ENCODE results near the gene WDR87. TPM values are rescaled to one million over a fixed set of nuclear protein-coding genes. Genes with fewer than 3 reads are reported as not detected.
"Not testable (repeated sequence)": the region's sequence is repeated elsewhere in the genome, so short reads cannot be mapped to it uniquely, and the experiment has no call there.

Gene WDR87
- total RNA-seq, 2 experiments from 2014 or later, result not detected

- H3K4me1 Mint-ChIP-seq (ENCODE audit: low read depth), result no peaks in the 10 kb centered on the region
- ChIA-PET CTCF (interaction anchor here (1.2 kb wide), 1 partner anchor 24 kb away, joined by 6 read pairs; no protein-coding TSS in a partner anchor), POLR2A (no interaction called here)
- intact Hi-C loops (cut with micrococcal nuclease), result no loop called here
- H3K27ac Mint-ChIP-seq, result no peak overlapping the region
- H3K36me3 Mint-ChIP-seq, result peaks cover 6% of the 10 kb centered on the region
- no peak overlapping the region for H3K4me3 Mint-ChIP-seq
- H3K27me3 Mint-ChIP-seq, result no peaks in the 10 kb centered on the region
- no peak for DNase-seq
- H3K9me3 Mint-ChIP-seq, result no peaks in the 10 kb centered on the region
These were observed 20.3 kb upstream of the WDR87 start for GRCh38 chr19:37926711-37927110.

GRCh38 chr19:37926255-37926654 is 19.9 kb upstream of the WDR87 start:
- Mint-ChIP-seq H3K27me3 (no peaks in the 10 kb centered on the region), H3K27ac (no peak overlapping the region), H3K4me1 (ENCODE audit: low read depth) (no peaks in the 10 kb centered on the region), H3K9me3 (no peaks in the 10 kb centered on the region), H3K36me3 (peaks cover 8% of the 10 kb centered on the region), H3K4me3 (no peak overlapping the region)
- ChIA-PET POLR2A (no interaction called here), CTCF (interaction anchor here (1.2 kb wide), 1 partner anchor 24 kb away, joined by 6 read pairs; no protein-coding TSS in a partner anchor)
- DNase-seq, result no peak
- intact Hi-C loops (cut with micrococcal nuclease), result no loop called here

GRCh38 chr19:37925212-37925611 is 18.8 kb upstream of the WDR87 start:
- ChIA-PET POLR2A (no interaction called here), CTCF (no interaction called here)
- H3K9me3 Mint-ChIP-seq, result no peaks in the 10 kb centered on the region
- H3K4me1 Mint-ChIP-seq (ENCODE audit: low read depth), result no peaks in the 10 kb centered on the region
- peaks cover 8% of the 10 kb centered on the region for H3K36me3 Mint-ChIP-seq
- intact Hi-C loops (cut with micrococcal nuclease), result no loop called here
- no peak for DNase-seq
- no peak overlapping the region for H3K4me3 Mint-ChIP-seq
- no peaks in the 10 kb centered on the region for H3K27me3 Mint-ChIP-seq
- H3K27ac Mint-ChIP-seq, result no peak overlapping the region

- H3K4me1 Mint-ChIP-seq (ENCODE audit: low read depth); POLR2A ChIA-PET; H3K27ac Mint-ChIP-seq; H3K27me3 Mint-ChIP-seq; DNase-seq; H3K36me3 Mint-ChIP-seq; H3K4me3 Mint-ChIP-seq; H3K9me3 Mint-ChIP-seq; intact Hi-C loops (cut with micrococcal nuclease): not testable (repeated sequence)
- CTCF ChIA-PET, result interaction anchor here (0.9 kb wide), 1 partner anchor 21 kb away, joined by 3 read pairs; no protein-coding TSS in a partner anchor
These were observed 18.2 kb upstream of the WDR87 start for GRCh38 chr19:37924573-37924972.

GRCh38 chr19:37920591-37921450 is 14.4 kb upstream of the WDR87 start:
- Mint-ChIP-seq H3K27ac (no peak overlapping the region), H3K9me3 (no peaks in the 10 kb centered on the region), H3K4me1 (ENCODE audit: low read depth) (no peaks in the 10 kb centered on the region), H3K36me3 (peaks cover 12% of the 10 kb centered on the region), H3K27me3 (no peaks in the 10 kb centered on the region), H3K4me3 (no peak overlapping the region)
- ChIA-PET POLR2A (interaction anchor here (1.2 kb wide), 1 partner anchor 13 kb away, joined by 3 read pairs; no protein-coding TSS in a partner anchor), CTCF (interaction anchor here (1.1 kb wide), 1 partner anchor 18 kb away, joined by 5 read pairs; no protein-coding TSS in a partner anchor)
- intact Hi-C loops (cut with micrococcal nuclease), result no loop called here
- no peak for DNase-seq

GRCh38 chr19:37914908-37915307 is 8.5 kb upstream of the WDR87 start:
- Mint-ChIP-seq H3K27me3 (no peaks in the 10 kb centered on the region), H3K27ac (no peak overlapping the region)
- intact Hi-C loops (cut with micrococcal nuclease), result no loop called here

GRCh38 chr19:37909661-37910199 is 3.3 kb upstream of the WDR87 start:
- no peak for DNase-seq
- H3K4me1 Mint-ChIP-seq (ENCODE audit: low read depth), result peaks cover 21% of the 10 kb centered on the region
- no peaks in the 10 kb centered on the region for H3K9me3 Mint-ChIP-seq
- H3K4me3 Mint-ChIP-seq, result no peak overlapping the region
- H3K27ac Mint-ChIP-seq, result no peak overlapping the region
- no peaks in the 10 kb centered on the region for H3K27me3 Mint-ChIP-seq
- H3K36me3 Mint-ChIP-seq, result no peaks in the 10 kb centered on the region
- intact Hi-C loops (cut with micrococcal nuclease), result loop anchor here (5.0 kb wide), 3 partner anchors 93 to 408 kb away; partner anchors contain the start of genes KCNK6 and YIF1B
- ChIA-PET CTCF (interaction anchor here (0.9 kb wide), 1 partner anchor 14 kb away, joined by 4 read pairs; no protein-coding TSS in a partner anchor), POLR2A (interaction anchor here (0.6 kb wide), 1 partner anchor 236 kb away, joined by 3 read pairs; no protein-coding TSS in a partner anchor)

More at GRCh38 chr19:37914908-37915307, 8.5 kb upstream of the WDR87 start:
- Mint-ChIP-seq H3K4me1 (ENCODE audit: low read depth) (peaks cover 9% of the 10 kb centered on the region), H3K36me3 (peaks cover 5% of the 10 kb centered on the region), H3K9me3 (no peaks in the 10 kb centered on the region), H3K4me3 (no peak overlapping the region)
- DNase-seq, result peak; percentile 12
- CTCF ChIA-PET, result no interaction called here
- POLR2A ChIA-PET, result no interaction called here

- H3K36me3 Mint-ChIP-seq, result no peaks in the 10 kb centered on the region
- POLR2A ChIA-PET, result interaction anchor here (0.6 to 1.6 kb wide), 4 partner anchors 10 to 134 kb away, joined by 3 to 5 read pairs (median 4); no protein-coding TSS in a partner anchor
- no peak for DNase-seq
These were observed 1.5 kb upstream of the WDR87 start for GRCh38 chr19:37907735-37908455.

GRCh38 chr19:37906869-37907734 is 708 bp upstream of the WDR87 start, which contains the start of gene SIPA1L3:
Gene SIPA1L3, plus strand, starts transcription at chr19:37907208. Its CDS starts 174,358 bp downstream, at chr19:38081566.
- Mint-ChIP-seq H3K4me3 (peak within 1 kb of the TSS; percentile 73), H3K9me3 (no peaks in the 10 kb centered on the region), H3K27ac (peak within 1 kb of the TSS; percentile 74), H3K36me3 (no peaks in the 10 kb centered on the region), H3K27me3 (no peaks in the 10 kb centered on the region), H3K4me1 (ENCODE audit: low read depth) (peaks cover 19% of the 10 kb centered on the region)
- intact Hi-C loops (cut with micrococcal nuclease), result loop anchor here (1.0 to 5.0 kb wide), 8 partner anchors 95 to 467 kb away; partner anchors contain the start of genes KCNK6, PSMD8 and YIF1B
- CTCF ChIA-PET, result interaction anchor here (0.6 to 3.5 kb wide), 14 partner anchors 9 to 828 kb away, joined by 3 to 20 read pairs (median 4); partner anchors contain the start of genes CATSPERG and FAM98C
- POLR2A ChIA-PET, result interaction anchor here (0.6 to 1.6 kb wide), 6 partner anchors 11 to 174 kb away, joined by 3 to 5 read pairs (median 4); partner anchors contain the start of gene ZNF573
- DNase-seq, result peak; percentile 96

More at GRCh38 chr19:37907735-37908455, 1.5 kb upstream of the WDR87 start:
- H3K4me3 Mint-ChIP-seq, result peak overlapping the region; percentile 73
- H3K27ac Mint-ChIP-seq, result no peak overlapping the region
- intact Hi-C loops (cut with micrococcal nuclease), result loop anchor here (1.0 to 5.0 kb wide), 8 partner anchors 94 to 466 kb away; partner anchors contain the start of genes KCNK6, PSMD8 and YIF1B
- H3K4me1 Mint-ChIP-seq (ENCODE audit: low read depth), result peaks cover 19% of the 10 kb centered on the region
- H3K9me3 Mint-ChIP-seq, result no peaks in the 10 kb centered on the region
- no peaks in the 10 kb centered on the region for H3K27me3 Mint-ChIP-seq
- CTCF ChIA-PET, result interaction anchor here (0.6 to 3.5 kb wide), 8 partner anchors 10 to 829 kb away, joined by 3 to 20 read pairs (median 8); partner anchors contain the start of genes CATSPERG and FAM98C

GRCh38 chr19:37903096-37903495 is 3.3 kb downstream of the WDR87 start:
- Mint-ChIP-seq H3K9me3 (no peaks in the 10 kb centered on the region), H3K4me3 (no peak overlapping the region), H3K27ac (no peak overlapping the region), H3K27me3 (no peaks in the 10 kb centered on the region), H3K36me3 (no peaks in the 10 kb centered on the region), H3K4me1 (ENCODE audit: low read depth) (peaks cover 7% of the 10 kb centered on the region)
- intact Hi-C loops (cut with micrococcal nuclease), result loop anchor here (2.0 kb wide), 1 partner anchor 326 kb away; no protein-coding TSS in a partner anchor
- CTCF ChIA-PET, result interaction anchor here (0.9 to 3.3 kb wide), 38 partner anchors 8 to 471 kb away, joined by 3 to 23 read pairs (median 5); partner anchors contain the start of genes CATSPERG and PSMD8
- POLR2A ChIA-PET, result no interaction called here
- no peak for DNase-seq
